ENCODE data around the gene RNF144B. TPM values are rescaled to one million over a fixed set of nuclear protein-coding genes. Genes with fewer than 3 reads are reported as not detected.

RNF144B gene
- total RNA-seq, 2 donors from 2014 or later = 1.4 to 1.5 TPM

GRCh38 chr6:18427296-18427695 is 40.1 kb downstream of the RNF144B start:
- no peak overlapping the region for H3K4me3 Mint-ChIP-seq
- WGBS, 2 experiments (ENCODE audit: insufficient coverage in 1 of 2, insufficient read length in 1 of 2) = 71 to 99% methylated on average over 1 to 2 of the region's 2 CpGs
- no peaks in the 10 kb centered on the region for H3K36me3 Mint-ChIP-seq (ENCODE audit: low read depth)
- H3K27me3 ChIP-seq (ENCODE audit: control insufficient read depth, insufficient read depth, low read length, poor library complexity, severe bottlenecking) = no peaks in the 10 kb centered on the region
- H3K4me3 ChIP-seq (ENCODE audit: low read length) = no peak overlapping the region
- H3K36me3 ChIP-seq (ENCODE audit: control insufficient read depth, insufficient read depth, low read length) = no peaks in the 10 kb centered on the region
- H3K9me3 Mint-ChIP-seq = no peaks in the 10 kb centered on the region
- peaks cover 9% of the 10 kb centered on the region for H3K4me1 ChIP-seq (ENCODE audit: control insufficient read depth, insufficient read depth, low read length)
- H3K9ac ChIP-seq (ENCODE audit: extremely low read depth, low read length, poor library complexity, severe bottlenecking) = no peak overlapping the region
- DNase-seq = no peak
- H3K9me3 ChIP-seq (ENCODE audit: control insufficient read depth, low read length) = no peaks in the 10 kb centered on the region
- H3K27me3 Mint-ChIP-seq (ENCODE audit: insufficient read depth) = no peaks in the 10 kb centered on the region
- no peak overlapping the region for H3K27ac Mint-ChIP-seq
- H3K27ac ChIP-seq (ENCODE audit: low read depth, low read length) = no peak overlapping the region
- H3K4me1 Mint-ChIP-seq = peaks cover 21% of the 10 kb centered on the region
- TF ChIP-seq, protein P1, sequence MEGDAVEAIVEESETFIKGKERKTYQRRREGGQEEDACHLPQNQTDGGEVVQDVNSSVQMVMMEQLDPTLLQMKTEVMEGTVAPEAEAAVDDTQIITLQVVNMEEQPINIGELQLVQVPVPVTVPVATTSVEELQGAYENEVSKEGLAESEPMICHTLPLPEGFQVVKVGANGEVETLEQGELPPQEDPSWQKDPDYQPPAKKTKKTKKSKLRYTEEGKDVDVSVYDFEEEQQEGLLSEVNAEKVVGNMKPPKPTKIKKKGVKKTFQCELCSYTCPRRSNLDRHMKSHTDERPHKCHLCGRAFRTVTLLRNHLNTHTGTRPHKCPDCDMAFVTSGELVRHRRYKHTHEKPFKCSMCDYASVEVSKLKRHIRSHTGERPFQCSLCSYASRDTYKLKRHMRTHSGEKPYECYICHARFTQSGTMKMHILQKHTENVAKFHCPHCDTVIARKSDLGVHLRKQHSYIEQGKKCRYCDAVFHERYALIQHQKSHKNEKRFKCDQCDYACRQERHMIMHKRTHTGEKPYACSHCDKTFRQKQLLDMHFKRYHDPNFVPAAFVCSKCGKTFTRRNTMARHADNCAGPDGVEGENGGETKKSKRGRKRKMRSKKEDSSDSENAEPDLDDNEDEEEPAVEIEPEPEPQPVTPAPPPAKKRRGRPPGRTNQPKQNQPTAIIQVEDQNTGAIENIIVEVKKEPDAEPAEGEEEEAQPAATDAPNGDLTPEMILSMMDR (conservative IDR thresholded peaks at IDR 0.05) = no peak

DNA sequence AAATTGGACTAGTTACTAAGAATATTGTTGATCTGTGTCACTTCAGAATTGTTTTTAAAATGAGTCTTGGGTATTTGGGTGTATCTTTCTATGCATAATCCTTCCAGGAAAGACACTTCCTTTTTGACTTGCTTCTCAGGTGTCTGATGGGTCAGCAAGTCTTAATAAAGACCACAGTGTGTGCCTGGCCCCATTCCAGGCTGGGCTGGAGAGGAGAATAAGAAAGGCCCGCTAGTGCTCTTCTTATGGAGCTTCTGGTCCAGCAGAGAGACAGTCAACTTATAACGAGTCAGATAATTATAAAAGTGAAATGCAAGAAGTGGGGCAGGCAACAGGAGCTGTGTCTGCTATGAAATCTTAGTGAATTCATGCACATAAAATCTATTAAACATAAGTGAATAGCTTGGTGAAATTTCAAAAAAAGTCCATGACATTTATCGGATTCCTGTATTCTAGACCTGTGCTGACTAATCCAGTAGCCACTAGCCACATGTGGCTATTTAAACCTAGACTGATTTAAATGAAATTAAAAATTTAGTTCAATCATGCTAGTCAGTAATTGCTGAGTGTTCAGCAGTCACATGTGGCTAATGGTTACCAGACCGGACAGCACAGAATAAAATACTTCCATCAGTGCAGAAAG is 42.6 kb downstream of the RNF144B start:
- Histone ChIP-seq H3K36me3 (ENCODE audit: control insufficient read depth, insufficient read depth, low read length) (no peaks in the 10 kb centered on the region), H3K9me3 (ENCODE audit: control insufficient read depth, low read length) (no peaks in the 10 kb centered on the region), H3K27me3 (ENCODE audit: control insufficient read depth, insufficient read depth, low read length, poor library complexity, severe bottlenecking) (no peaks in the 10 kb centered on the region), H3K9ac (ENCODE audit: extremely low read depth, low read length, poor library complexity, severe bottlenecking) (no peak overlapping the region), H3K27ac (ENCODE audit: low read depth, low read length) (no peak overlapping the region), H3K4me3 (ENCODE audit: low read length) (no peak overlapping the region), H3K4me1 (ENCODE audit: control insufficient read depth, insufficient read depth, low read length) (peaks cover 4% of the 10 kb centered on the region)
- whole genome bisulfite sequencing, 2 experiments (ENCODE audit: insufficient coverage in 1 of 2, insufficient read length in 1 of 2) = 93 to 94% methylated on average over 2 to 4 of the region's 4 CpGs
- H3K36me3 Mint-ChIP-seq (ENCODE audit: low read depth) = no peaks in the 10 kb centered on the region
- H3K4me3 Mint-ChIP-seq = no peak overlapping the region
- no peaks in the 10 kb centered on the region for H3K9me3 Mint-ChIP-seq
- no peak for DNase-seq
- TF ChIP-seq, protein P1 (conservative IDR thresholded peaks at IDR 0.05) = no peak
- no peaks in the 10 kb centered on the region for H3K27me3 Mint-ChIP-seq (ENCODE audit: insufficient read depth)
- H3K4me1 Mint-ChIP-seq = peaks cover 17% of the 10 kb centered on the region
- no peak overlapping the region for H3K27ac Mint-ChIP-seq

- Histone ChIP-seq H3K4me3 (ENCODE audit: low read length) (no peak overlapping the region), H3K4me1 (ENCODE audit: control insufficient read depth, insufficient read depth, low read length) (no peaks in the 10 kb centered on the region), H3K27ac (ENCODE audit: low read depth, low read length) (no peak overlapping the region), H3K9ac (ENCODE audit: extremely low read depth, low read length, poor library complexity, severe bottlenecking) (no peak overlapping the region), H3K27me3 (ENCODE audit: control insufficient read depth, insufficient read depth, low read length, poor library complexity, severe bottlenecking) (no peaks in the 10 kb centered on the region), H3K36me3 (ENCODE audit: control insufficient read depth, insufficient read depth, low read length) (no peaks in the 10 kb centered on the region), H3K9me3 (ENCODE audit: control insufficient read depth, low read length) (no peaks in the 10 kb centered on the region)
- TF ChIP-seq, protein P1 (conservative IDR thresholded peaks at IDR 0.05) = no peak
- Mint-ChIP-seq H3K4me3 (no peak overlapping the region), H3K27ac (no peak overlapping the region), H3K27me3 (ENCODE audit: insufficient read depth) (no peaks in the 10 kb centered on the region), H3K4me1 (peaks cover 6% of the 10 kb centered on the region), H3K36me3 (ENCODE audit: low read depth) (no peaks in the 10 kb centered on the region), H3K9me3 (no peaks in the 10 kb centered on the region)
- no peak for DNase-seq
- WGBS, 2 experiments (ENCODE audit: insufficient coverage in 1 of 2, insufficient read length in 1 of 2) = 92 to 100% methylated on average over 2 of the region's 2 CpGs
Observed at GRCh38 chr6:18431581-18431980, 44.4 kb downstream of the RNF144B start.

Data from endodermal cell (in vitro differentiated cells).